Common myeloid progenitor, CD34-positive (primary cell): ENCODE measurements around the gene DHTKD1.

ENCODE experiments used
- CTCF ChIA-PET: fragments of 350-600 bp; sonication (Branson Sonifier 250); formaldehyde crosslinking; loops from one replicate; lab custom pipeline; 2021; ENCODE audit warnings: antibody characterized with exemption; lab: Charles Lee
- POLR2A ChIA-PET: fragments of 350-600 bp; sonication (Branson Sonifier 250); formaldehyde crosslinking; loops from one replicate; lab custom pipeline; 2021; ENCODE audit warnings: antibody characterized with exemption; lab: Charles Lee
- DNase-seq, 3 donors: peaks; one replicate each; pipeline versions ENCODE4 v3.0.0 to v3.0.0-alpha.2; 2013
- H3K27ac ChIP-seq, 2 experiments: 1 replicate in 1 of 2; 2 replicates in 1 of 2; pipeline ENCODE4 v1.7.0; 2013; ENCODE audit warnings: inconsistent platforms in 2 of 2, low read length in 2 of 2, mild to moderate bottlenecking in 2 of 2, low read depth in 1 of 2, moderate library complexity in 1 of 2; ENCODE audit not compliant: severe bottlenecking in 2 of 2, insufficient read depth in 1 of 2, poor library complexity in 1 of 2
- H3K27me3 ChIP-seq, 5 experiments: replicated peaks in 2 of 5; 1 replicate in 3 of 5; 2 replicates in 2 of 5; pipeline versions ENCODE4 v1.6.1 to v1.7.0; 2013; ENCODE audit warnings: low read length in 4 of 5, mild to moderate bottlenecking in 2 of 5, moderate library complexity in 2 of 5, inconsistent platforms in 1 of 5; ENCODE audit not compliant: insufficient read depth in 5 of 5, control insufficient read depth in 4 of 5
- H3K36me3 ChIP-seq, 4 experiments: 1 replicate in 2 of 4; 2 replicates in 2 of 4; pipeline versions ENCODE4 v1.6.1 to v1.7.0; 2013; ENCODE audit warnings: low read length in 3 of 4, control low read depth in 1 of 4, mild to moderate bottlenecking in 1 of 4; ENCODE audit not compliant: control insufficient read depth in 4 of 4, insufficient read depth in 4 of 4
- H3K4me1 ChIP-seq, 4 experiments: 1 replicate in 3 of 4; 2 replicates in 1 of 4; pipeline versions ENCODE4 v1.6.1 to v1.7.1; 2013; ENCODE audit warnings: low read length in 3 of 4, mild to moderate bottlenecking in 3 of 4, control low read depth in 1 of 4, inconsistent platforms in 1 of 4, moderate library complexity in 1 of 4; ENCODE audit not compliant: control insufficient read depth in 4 of 4, insufficient read depth in 4 of 4; ENCODE audit errors: control extremely low read depth in 1 of 4
- H3K4me3 ChIP-seq, 7 experiments: 1 replicate in 4 of 7; 2 replicates in 3 of 7; pipeline versions ENCODE4 v1.5.1 to v1.7.0; 2013; ENCODE audit warnings: mild to moderate bottlenecking in 7 of 7, low read length in 6 of 7, moderate library complexity in 6 of 7, inconsistent platforms in 2 of 7, low read depth in 2 of 7, control low read depth in 1 of 7; ENCODE audit not compliant: insufficient read depth in 4 of 7, control insufficient read depth in 1 of 7; ENCODE audit errors: extremely low read depth in 1 of 7
- H3K9me3 ChIP-seq, 5 experiments: 1 replicate in 4 of 5; 2 replicates in 1 of 5; pipeline versions ENCODE4 v1.6.1 to v1.7.1; 2013; ENCODE audit warnings: low read length in 4 of 5, mild to moderate bottlenecking in 2 of 5, inconsistent platforms in 1 of 5, low read depth in 1 of 5, moderate library complexity in 1 of 5; ENCODE audit not compliant: control insufficient read depth in 4 of 5, insufficient read depth in 2 of 5; ENCODE audit errors: control extremely low read depth in 1 of 5
- WGBS: methylation state at CpG from one replicate; pipeline ENCODE4 v1.1.5; 2013; ENCODE audit not compliant: insufficient coverage; 5-methylcytosine and 5-hydroxymethylcytosine counted together

Gene DHTKD1

DNA sequence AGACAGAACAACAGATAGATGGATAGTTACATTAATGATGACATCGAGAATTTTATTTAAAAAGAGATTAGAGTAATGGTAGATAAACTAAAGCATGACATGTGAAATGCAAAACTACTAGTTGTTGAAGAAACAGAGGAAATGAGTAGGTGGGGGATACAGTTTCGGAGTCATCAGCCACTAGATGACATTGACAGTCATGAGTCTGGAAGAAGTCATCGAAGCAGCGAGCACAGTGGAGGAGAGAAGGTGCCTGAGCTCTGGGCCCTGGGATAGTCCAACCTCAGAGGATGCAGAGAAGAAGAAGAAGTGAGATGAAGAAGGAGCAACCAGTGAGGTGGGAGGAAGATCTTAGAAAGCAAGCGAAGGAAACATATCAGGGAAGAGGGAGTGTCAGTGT is 40.5 kb downstream of the DHTKD1 start:
- CTCF ChIA-PET = interaction anchor here (2.8 kb wide), 1 partner anchor 11 kb away, joined by 7 read pairs; no protein-coding TSS in a partner anchor
- H3K27ac ChIP-seq = no peak overlapping the region
- no peaks in the 10 kb centered on the region for H3K9me3 ChIP-seq
- H3K4me1 ChIP-seq = peaks cover 0 to 25% (median 11%) of the 10 kb centered on the region in 4 experiments
- peaks cover 7 to 57% (median 39%) of the 10 kb centered on the region in 4 experiments for H3K36me3 ChIP-seq
- H3K27me3 ChIP-seq = no peaks in the 10 kb centered on the region
- DNase-seq = no peak
- H3K4me3 ChIP-seq = no peak overlapping the region
- WGBS = 100% methylated on average over 5 of the region's 5 CpGs
- POLR2A ChIA-PET = no interaction called here

DNA sequence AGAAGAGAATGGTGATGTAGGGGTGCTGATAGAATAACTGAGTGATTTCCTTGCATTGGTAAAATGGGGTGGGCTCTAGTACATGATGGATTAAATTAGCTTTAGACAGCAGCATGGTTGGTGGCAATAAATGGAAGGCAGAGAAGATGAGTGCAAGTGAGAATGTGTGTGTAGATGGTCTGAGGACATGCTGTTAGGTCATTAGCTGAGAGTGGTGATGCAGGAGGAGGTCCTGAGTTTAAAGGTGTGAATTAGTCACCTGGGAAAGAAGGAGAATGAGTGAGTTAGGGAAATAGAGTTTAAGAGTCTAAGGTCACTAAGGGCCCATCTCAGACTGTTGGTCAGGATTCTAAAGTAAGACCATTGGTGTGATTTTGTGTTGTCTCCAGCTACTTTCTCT is 42.8 kb downstream of the DHTKD1 start:
- H3K9me3 ChIP-seq = no peaks in the 10 kb centered on the region
- peaks cover 5 to 42% (median 29%) of the 10 kb centered on the region in 4 experiments for H3K36me3 ChIP-seq
- POLR2A ChIA-PET = no interaction called here
- peaks cover 0 to 25% (median 11%) of the 10 kb centered on the region in 4 experiments for H3K4me1 ChIP-seq
- H3K4me3 ChIP-seq = no peak overlapping the region
- CTCF ChIA-PET = interaction anchor here (1.1 kb wide), 1 partner anchor 104 kb away, joined by 3 read pairs; no protein-coding TSS in a partner anchor
- DNase-seq = no peak
- H3K27ac ChIP-seq = no peak overlapping the region
- H3K27me3 ChIP-seq = no peaks in the 10 kb centered on the region

DNA sequence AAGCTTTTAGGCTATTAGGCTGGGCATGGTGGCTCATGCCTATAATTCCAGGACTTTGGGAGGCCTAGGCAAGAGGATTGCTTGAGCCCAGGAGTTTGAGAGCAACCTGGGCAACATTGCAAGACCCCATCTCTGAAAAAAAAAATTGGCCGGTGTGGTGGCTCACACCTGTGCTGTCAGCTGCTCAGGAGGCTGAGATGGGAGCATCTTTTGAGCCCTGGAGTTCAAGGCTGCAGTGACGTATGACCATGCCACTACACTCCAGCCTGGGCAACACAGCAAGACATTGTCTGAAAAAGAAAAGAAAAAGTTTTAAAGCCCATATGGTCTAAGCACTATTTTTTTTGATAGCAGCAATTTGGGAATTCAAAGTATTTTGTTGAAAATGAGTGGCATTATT is 44.9 kb downstream of the DHTKD1 start:
- no peaks in the 10 kb centered on the region for H3K27me3 ChIP-seq
- no peak overlapping the region for H3K27ac ChIP-seq
- WGBS = 93% methylated on average over 2 of the region's 2 CpGs
- peaks cover 8 to 35% (median 27%) of the 10 kb centered on the region in 4 experiments for H3K36me3 ChIP-seq
- H3K9me3 ChIP-seq = no peaks in the 10 kb centered on the region
- H3K4me1 ChIP-seq = peaks cover 0 to 25% (median 11%) of the 10 kb centered on the region in 4 experiments
- no peak for DNase-seq
- no peak overlapping the region for H3K4me3 ChIP-seq
- ChIA-PET POLR2A (no interaction called here), CTCF (no interaction called here)

DNA sequence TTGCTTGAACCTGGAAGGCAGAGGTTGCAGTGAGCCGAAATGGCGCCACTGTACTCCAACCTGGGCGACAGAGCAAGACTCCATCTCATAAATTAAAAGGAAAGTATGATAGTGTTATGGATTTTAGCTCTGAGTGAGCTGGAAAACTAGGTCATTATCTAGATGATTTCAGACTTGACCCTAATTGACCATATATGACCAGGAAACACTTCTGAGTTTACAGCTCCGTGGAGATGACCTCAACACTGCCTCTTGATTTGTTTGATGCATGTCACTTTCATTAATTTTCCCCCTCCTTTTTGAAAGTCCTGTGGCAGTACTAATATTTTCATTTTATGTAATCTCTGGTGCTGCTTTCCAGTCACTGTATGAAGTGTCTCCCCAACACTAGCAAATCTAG is 52.9 kb downstream of the DHTKD1 start:
- peaks cover 17 to 43% (median 28%) of the 10 kb centered on the region in 4 experiments for H3K36me3 ChIP-seq
- H3K4me1 ChIP-seq = no peaks in the 10 kb centered on the region
- no peak for DNase-seq
- ChIA-PET POLR2A (no interaction called here), CTCF (no interaction called here)
- H3K27me3 ChIP-seq = no peaks in the 10 kb centered on the region
- no CpG with 5 or more reads among the region's 4 CpGs for WGBS
- no peak overlapping the region for H3K27ac ChIP-seq
- H3K4me3 ChIP-seq = no peak overlapping the region
- H3K9me3 ChIP-seq = no peaks in the 10 kb centered on the region

DNA sequence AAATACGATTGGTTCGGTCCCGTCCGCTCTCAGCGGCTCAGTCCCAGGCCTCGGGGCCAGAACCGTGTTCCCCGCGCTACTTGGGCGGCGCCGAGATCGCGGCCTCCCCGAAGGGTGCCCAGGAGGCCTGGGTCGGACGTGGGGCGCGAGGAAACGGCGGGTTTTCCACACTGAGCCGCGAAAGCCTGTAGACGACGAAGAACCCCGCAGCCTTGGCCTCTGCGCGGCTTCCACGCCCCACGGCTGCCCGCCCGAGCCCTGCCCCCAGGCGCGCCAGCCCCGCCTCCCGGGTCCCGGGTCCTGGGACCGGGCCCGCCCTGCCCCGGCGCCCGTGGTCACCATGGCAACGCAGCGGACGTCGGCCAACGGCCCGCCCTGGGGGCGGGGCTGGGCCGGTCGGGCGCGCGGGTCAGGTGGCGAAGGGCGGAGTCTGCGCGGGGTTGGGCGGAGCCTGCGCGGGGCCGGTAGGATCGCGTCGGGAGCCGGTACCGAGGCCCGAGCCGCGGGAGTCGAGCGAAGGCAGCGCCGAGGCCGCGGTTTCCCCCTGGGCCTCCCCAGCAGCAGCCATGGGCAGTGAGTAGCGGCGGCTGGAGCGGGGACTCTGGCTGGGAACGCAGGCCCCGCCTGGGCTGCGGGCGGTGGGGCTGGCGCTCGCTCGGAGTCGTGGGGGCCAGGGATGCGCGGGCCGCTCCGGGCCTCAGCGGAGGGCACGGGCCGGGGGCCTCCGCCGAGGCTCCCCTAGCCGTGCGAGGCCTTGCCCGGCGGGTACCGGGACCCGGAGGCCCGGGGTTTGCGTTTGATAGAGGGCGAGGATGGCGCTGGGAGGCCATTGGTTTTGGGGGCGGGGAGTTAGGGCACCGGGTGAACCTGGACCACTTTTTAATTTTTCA is 60.7 kb downstream of the DHTKD1 start, which contains the start of gene SEC61A2:
Gene SEC61A2, plus strand, starts transcription at position 456 of the 890 bp plus-strand sequence. Its CDS starts 111 bp downstream, at position 567.
- Histone ChIP-seq H3K27me3 (no peaks in the 10 kb centered on the region), H3K4me1 (peaks cover 0 to 10% (median 6%) of the 10 kb centered on the region in 4 experiments), H3K9me3 (no peaks in the 10 kb centered on the region), H3K36me3 (peaks cover 3% of the 10 kb centered on the region in 4 experiments), H3K27ac (peak within 1 kb of the TSS; percentile 78 to 90), H3K4me3 (peak within 1 kb of the TSS; percentile 84 to 97 (median 87))
- 0% methylated on average over 78 of the region's 108 CpGs for WGBS
- ChIA-PET POLR2A (interaction anchor here (0.5 to 0.8 kb wide), 6 partner anchors 15 to 529 kb away, joined by 3 to 5 read pairs (median 4); no protein-coding TSS in a partner anchor), CTCF (interaction anchor here (0.6 to 2.0 kb wide), 11 partner anchors 9 to 582 kb away, joined by 3 to 8 read pairs (median 4); partner anchors contain the start of genes CDC123 and NUDT5)
- DNase-seq = peak; percentile 91 to 95 (median 94)

DNA sequence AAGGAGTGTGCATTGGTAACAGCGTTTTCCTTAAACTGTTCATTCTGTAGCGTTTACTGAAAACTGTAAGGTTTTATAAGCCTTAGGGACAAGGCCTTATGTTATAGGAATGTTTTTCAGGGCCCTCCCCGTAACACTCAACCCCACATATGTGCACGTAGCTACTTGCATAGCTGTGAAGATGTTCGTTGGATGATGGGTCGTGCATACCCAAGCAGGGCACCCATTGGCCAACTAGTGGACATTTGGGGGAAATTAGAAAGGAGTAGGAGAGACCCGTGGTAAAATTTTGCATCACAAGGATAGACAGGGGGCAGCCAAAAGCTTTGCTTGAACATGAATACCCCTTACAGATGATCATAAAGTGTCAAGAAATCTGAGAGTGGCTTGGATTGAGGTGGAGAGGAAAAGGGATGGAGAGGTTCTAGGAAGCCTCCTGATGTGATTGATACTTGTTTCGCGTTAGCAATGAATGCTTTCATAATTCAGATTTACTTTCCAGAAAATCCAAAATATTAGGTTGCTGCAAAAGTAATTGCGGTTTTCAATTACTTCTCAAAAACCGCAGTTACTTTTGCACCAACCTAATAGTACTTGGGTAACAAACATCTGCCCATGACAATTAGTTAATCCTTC is 61.6 kb downstream of the DHTKD1 start:
- Histone ChIP-seq H3K27ac (peak overlapping the region in 1 of 2 experiments; percentile 90), H3K4me3 (peak overlapping the region; percentile 84 to 97 (median 87)), H3K27me3 (no peaks in the 10 kb centered on the region), H3K9me3 (no peaks in the 10 kb centered on the region), H3K4me1 (peaks cover 0 to 10% (median 6%) of the 10 kb centered on the region in 4 experiments), H3K36me3 (peaks cover 3 to 8% (median 6%) of the 10 kb centered on the region in 4 experiments)
- 60% methylated on average over 5 of the region's 11 CpGs for WGBS
- ChIA-PET POLR2A (interaction anchor here (0.5 to 0.8 kb wide), 4 partner anchors 14 to 528 kb away, joined by 3 to 4 read pairs (median 4); no protein-coding TSS in a partner anchor), CTCF (interaction anchor here (0.6 to 2.0 kb wide), 12 partner anchors 9 to 581 kb away, joined by 3 to 8 read pairs (median 4); partner anchors contain the start of genes CDC123 and NUDT5)
- DNase-seq = peak; percentile 86 to 89 (median 87)
